NCI-H748 treated with DMSO at 0.1 percent for 48 hours (cell line): ENCODE data around the gene CORO7.

Experiments used
- DNase-seq: peaks from one replicate; lab custom pipeline; 2025; lab: John Stamatoyannopoulos, UW

The CORO7 gene

DNA sequence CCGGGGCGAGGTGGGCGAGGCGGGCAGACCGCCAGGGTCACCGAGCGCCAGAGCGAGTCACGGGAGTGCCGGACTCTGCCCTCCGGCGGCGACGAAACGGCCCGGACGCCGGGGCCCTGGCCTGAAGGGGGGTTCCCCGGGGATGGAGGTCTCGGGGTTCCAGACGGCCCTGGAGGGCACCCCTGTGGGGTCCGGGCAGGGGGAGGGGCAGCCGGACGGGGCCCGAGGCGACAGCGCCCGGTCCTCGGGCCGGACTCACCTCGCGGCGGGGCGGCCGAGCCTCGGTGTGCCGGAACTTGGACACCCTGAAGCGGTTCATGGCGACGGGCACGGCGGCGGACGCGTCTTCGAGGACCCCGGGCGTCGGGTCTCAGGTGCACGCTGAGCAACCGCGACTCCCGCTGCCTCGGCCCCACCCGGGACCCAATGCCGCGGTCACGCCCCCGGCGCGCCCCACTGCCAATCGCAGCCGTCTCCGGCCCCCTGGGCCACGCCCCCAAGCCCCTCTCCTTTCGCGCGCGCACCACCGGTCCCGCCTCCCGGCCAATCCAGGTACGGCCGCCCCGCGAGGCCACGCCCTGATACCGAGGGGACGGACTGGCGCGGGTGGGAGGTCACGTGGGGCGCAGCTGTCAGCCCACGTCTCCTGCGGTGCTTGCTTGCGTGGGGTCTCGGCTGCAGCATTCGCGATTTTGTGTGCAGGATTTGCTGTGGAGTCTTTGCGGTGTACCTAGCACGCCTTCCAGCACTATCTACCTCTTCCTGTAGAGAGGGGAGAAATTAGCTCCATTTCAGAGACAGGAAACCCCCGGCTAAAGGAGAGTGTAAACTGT is at the start of gene CORO7:
CORO7 (minus strand) TSS at position 397 of the 833 bp plus-strand sequence; CDS start at position 319, 78 bp downstream.
- peak; percentile 46 for DNase-seq

GRCh38 chr16:4463522-4464163 is 47.2 kb upstream of the CORO7 start:
- DNase-seq: no peak

GRCh38 chr16:4461250-4462085 is 45.1 kb upstream of the CORO7 start:
- no peak for DNase-seq

GRCh38 chr16:4460936-4461249 is 44.5 kb upstream of the CORO7 start:
- no peak for DNase-seq

- no peak for DNase-seq
Observed at GRCh38 chr16:4455951-4456350, 39.6 kb upstream of the CORO7 start.

DNA sequence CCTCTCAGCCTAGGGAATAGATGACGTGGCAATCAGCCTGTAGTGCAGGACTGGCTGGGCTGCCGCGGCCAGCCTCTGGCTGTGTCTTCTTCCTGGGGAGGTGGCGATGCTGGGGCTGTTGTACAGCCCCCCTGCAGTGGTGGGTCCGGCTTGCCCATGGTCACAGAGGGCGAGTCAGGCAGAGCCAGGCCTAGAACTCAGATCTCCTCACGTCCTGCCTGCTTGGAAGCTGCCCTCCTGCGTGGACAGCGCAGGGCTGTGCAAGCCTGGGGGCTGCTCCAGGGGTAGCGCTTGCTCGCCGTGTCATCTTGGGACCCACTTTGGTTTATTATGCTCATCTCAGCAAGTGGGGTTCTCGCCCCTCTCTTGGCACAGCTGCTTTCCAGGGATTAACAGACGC is 38.7 kb upstream of the CORO7 start:
- no peak for DNase-seq

DNA sequence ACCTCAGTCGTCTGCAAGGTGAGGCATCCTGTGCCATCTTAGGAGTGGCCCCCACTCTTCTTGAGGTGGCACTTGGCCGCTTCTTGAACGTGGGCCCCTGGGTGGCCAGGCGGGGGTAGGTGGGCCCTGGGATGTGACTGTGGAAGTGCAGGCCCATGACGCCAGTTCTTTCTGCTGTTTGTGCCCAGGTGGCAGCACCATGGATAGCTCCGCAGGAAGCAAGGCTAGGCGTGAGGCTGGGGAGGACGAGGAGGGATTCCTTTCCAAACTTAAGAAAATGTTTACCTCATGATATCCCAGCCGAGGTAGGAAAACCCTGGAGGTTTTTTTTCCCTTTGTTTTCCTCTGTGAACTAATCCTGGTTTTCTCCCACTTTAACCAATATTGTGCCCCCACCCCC is 38.2 kb upstream of the CORO7 start:
- DNase-seq: no peak

- DNase-seq: no peak
Observed at GRCh38 chr16:4452674-4453073, 36.3 kb upstream of the CORO7 start.

GRCh38 chr16:4450931-4451519 is 34.6 kb upstream of the CORO7 start:
- DNase-seq: no peak

GRCh38 chr16:4450430-4450829 is 34.0 kb upstream of the CORO7 start:
- no peak for DNase-seq

DNA sequence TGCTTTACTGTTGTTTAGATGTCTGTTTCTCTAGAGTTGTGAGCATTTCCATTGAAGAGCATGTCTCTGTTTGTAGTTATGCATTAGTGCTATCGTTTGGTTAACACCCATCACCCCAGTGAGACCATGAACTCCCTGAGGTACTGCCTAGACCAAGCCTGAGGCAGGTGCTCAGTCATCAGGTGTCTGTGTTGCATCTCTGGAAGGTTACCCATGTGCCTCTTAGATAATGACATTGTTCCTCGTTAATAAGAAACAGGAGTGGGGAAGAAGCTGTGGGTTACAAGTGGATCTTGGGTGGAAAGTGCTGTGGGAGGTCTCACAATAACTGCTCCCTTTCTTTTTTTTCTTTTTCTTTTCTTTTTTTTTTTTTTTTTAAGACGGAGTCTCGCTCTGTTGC is 27.6 kb upstream of the CORO7 start:
- DNase-seq: no peak

GRCh38 chr16:4443271-4443670 is 26.9 kb upstream of the CORO7 start:
- DNase-seq: no peak

GRCh38 chr16:4442371-4442770 is 26.0 kb upstream of the CORO7 start:
- no peak for DNase-seq

- no peak for DNase-seq
Observed at GRCh38 chr16:4437366-4437765, 21.0 kb upstream of the CORO7 start.

GRCh38 chr16:4435337-4436067 is 19.1 kb upstream of the CORO7 start:
- no peak for DNase-seq

DNA sequence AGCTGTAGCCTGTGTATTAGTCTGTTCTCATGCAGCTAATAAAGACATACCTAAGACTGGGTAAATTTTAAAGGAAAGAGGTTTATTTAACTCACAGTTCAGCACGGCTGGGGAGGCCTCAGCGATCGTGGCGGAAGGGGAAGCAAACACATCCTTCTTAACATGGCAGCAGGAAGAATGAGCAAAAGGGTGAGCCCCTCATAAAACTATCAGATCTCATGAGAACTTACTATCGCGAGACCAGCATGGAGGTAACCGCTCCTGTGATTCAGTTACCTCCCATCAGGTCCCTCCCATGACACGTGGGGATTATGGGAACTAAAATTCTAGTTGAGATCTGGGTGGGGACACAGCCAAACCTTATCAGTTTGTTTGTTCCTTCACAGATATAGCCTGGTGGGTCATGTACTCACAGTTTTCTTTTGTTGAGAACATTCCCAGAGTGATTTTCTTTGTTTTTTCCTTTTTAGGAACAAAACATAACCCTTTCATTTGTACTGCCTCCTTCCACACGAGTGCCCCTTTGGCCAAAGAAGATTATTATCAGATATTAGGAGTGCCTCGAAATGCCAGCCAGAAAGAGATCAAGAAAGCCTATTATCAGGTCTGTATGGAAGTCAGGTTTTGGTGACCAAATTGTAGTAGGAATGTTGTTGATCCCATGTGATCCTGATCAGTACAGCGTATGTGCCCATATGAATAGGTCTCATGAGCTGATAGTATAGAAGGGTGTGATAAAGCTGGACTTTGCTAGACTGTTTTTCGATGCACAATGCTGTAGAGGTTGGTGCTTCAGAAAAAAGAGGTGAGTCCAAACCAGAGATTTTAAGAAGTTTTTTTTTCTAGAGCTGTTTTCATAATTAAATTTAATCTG is 17.8 kb upstream of the CORO7 start:
- no peak for DNase-seq

GRCh38 chr16:4433228-4433627 is 16.8 kb upstream of the CORO7 start:
- DNase-seq: no peak

DNA sequence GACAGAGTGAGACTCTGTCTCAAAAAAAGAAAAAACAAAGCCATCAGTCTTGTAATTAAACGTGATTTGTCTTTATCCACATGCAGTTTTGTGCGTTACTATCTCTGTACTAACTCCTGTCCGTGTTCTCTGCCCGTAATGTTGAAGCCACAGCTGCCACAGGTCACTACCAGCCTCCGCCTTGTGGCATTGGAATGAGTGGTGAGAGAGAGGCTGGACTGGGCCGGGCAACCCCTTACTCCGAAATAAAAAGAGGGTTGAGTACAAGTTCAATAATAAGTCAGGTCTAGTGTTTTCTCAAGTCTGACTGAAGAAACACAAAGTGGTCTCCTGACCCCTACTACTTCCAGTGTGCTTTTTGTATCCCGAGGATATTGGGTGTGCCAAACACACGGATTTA is 14.6 kb upstream of the CORO7 start:
- DNase-seq: no peak

GRCh38 chr16:4428500-4428899 is 12.1 kb upstream of the CORO7 start:
- no peak for DNase-seq

DNA sequence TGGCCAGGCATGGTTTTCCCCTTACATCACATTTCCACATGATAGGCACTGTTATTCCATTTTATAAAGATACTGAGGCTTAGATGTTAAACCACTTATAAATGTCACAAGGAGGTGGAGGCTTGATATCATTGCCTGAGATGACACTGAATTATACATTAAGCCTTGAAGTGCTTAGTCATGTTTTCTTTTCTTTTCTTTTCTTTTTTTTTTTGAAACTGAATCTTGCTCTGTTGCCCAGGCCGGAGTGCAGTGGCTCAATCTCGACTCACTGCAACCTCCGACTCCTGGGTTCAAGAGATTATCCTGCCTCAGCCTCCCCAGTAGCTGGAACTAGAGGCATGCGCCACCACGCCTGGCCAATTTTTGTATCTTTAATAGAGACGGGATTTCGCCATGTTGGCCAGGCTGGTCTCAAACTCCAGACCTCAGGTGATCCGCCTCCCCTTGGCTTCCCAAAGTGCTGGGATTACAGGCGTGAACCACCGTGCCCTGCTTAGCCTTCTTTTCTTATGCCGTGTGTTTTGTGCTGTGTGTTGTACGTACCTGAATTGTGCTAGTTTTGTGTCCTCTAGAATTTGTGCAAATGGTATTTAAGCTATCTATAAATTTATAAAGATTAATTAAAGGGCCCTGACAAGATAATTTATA is 10.5 kb upstream of the CORO7 start:
- no peak for DNase-seq
